ENCODE measurements around the gene RCC1.

- TF ChIP-seq EZH2 (IDR thresholded peaks at IDR 0.05; ENCODE audit: insufficient read depth, poor library complexity, severe bottlenecking): no peak
- no peak for TF ChIP-seq EZH2phosphoT487 (IDR thresholded peaks at IDR 0.05; ENCODE audit: insufficient read depth, low read depth)
These were observed 55.0 kb downstream of the RCC1 start for GRCh38 chr1:28560886-28561285.

All from GM23248 (cell line).